Heart right ventricle (tissue), 16 donors: Measurements from ENCODE around the gene ESPL1. TPM values are rescaled to one million over a fixed set of nuclear protein-coding genes. Genes with fewer than 3 reads are reported as not detected.

Source experiments
- ATAC-seq, 8 donors: fragments of 200-7000 bp; cut with Tn5 transposase; one replicate each; pipeline ENCODE4 v1.9.1; 2020; ENCODE audit warnings: mild to moderate bottlenecking in 8 of 8, moderate library complexity in 8 of 8, moderate number of reproducible peaks in 1 of 8
- DNase-seq, 2 donors: peaks; one replicate each; pipeline ENCODE4 v3.0.0-alpha.2; 2020
- H3K27ac ChIP-seq, 10 donors: fragments of 200-600 bp; sonication (generic) in 2 of 10; one replicate each; pipeline versions ENCODE4 v1.5.0 to v1.8.0; 2020 to 2022; ENCODE audit warnings: mild to moderate bottlenecking in 3 of 10
- H3K27me3 ChIP-seq, 7 donors: fragments of 200-600 bp; one replicate each; pipeline ENCODE4 v1.8.0; 2021 to 2022; ENCODE audit warnings: mild to moderate bottlenecking in 2 of 7
- H3K36me3 ChIP-seq, 9 donors: fragments of 200-600 bp; sonication (generic) in 1 of 9; one replicate each; pipeline versions ENCODE4 v1.5.0 to v1.8.0; 2020 to 2022; ENCODE audit warnings: mild to moderate bottlenecking in 2 of 9
- H3K4me1 ChIP-seq, 9 donors: fragments of 200-600 bp; sonication (generic) in 1 of 9; one replicate each; pipeline versions ENCODE4 v1.5.0 to v1.8.0; 2020 to 2022; ENCODE audit warnings: mild to moderate bottlenecking in 4 of 9
- H3K4me3 ChIP-seq, 10 donors: fragments of 200-600 bp; sonication (generic) in 2 of 10; one replicate each; pipeline versions ENCODE4 v1.5.0 to v1.8.0; 2020 to 2022; ENCODE audit warnings: mild to moderate bottlenecking in 7 of 10, moderate library complexity in 2 of 10
- H3K9me3 ChIP-seq, 11 donors: fragments of 200-600 bp in 10 of 11; sonication (generic) in 2 of 11; one replicate each; pipeline versions ENCODE4 v1.5.0 to v1.8.0; 2013 to 2022; ENCODE audit warnings: mild to moderate bottlenecking in 2 of 11, control low read depth in 1 of 11, moderate library complexity in 1 of 11
- WGBS, 2 donors: extraction: QIAGEN DNeasy Blood & Tissue Kit; methylation state at CpG; one replicate each; pipeline ENCODE4 v1.1.7; 2013; ENCODE audit warnings: inconsistent platforms in 1 of 2; 5-methylcytosine and 5-hydroxymethylcytosine counted together
- intact Hi-C, 10 donors: fragments of 100-400 bp; cut with DNase I; formaldehyde crosslinking; loops; one replicate each; pipeline versions ENCODE4 v1.11.1 to v1.14.2; 2022
- polyA plus RNA-seq, 2 donors: library from polyadenylated mRNA; stranded (reverse); fragments of 200-250 nt; gene quantifications; one replicate each; pipeline ENCODE4 v1.2.3, GENCODE V29; 2013
- total RNA-seq, 10 donors: library from RNA; stranded (reverse); fragmentation: NEBNext Ultra II Directional in 3 of 10; extraction: Animal tissue kit (Norgen Biotek cat#: 25700) in 3 of 10; gene quantifications; one replicate each; pipeline versions ENCODE4 v1.2.1 to v1.2.4, GENCODE V29; 2021 to 2023
- TF ChIP-seq, protein P1 (sequence below), 9 donors: fragments of 200-600 bp; sonication (generic) in 2 of 9; IDR thresholded peaks; one replicate each; pipeline versions ENCODE4 v1.5.0 to v1.8.0; 2021 to 2022; ENCODE audit warnings: antibody characterized with exemption in 9 of 9, mild to moderate bottlenecking in 5 of 9, moderate library complexity in 1 of 9
- donor health status: Arrhythmogenic right ventricular cardiomyopathy.
- donor health status: ischemic (EF 13 %, LVEDD 7.1; RV severe dilation, severe dysfunction).
- donor health status: healthy with polysubstance abuse.
- donor health status: DM: no; HTN: yes; CAD: no.
- donor health status: DM: no; HTN: no; CAD: no.
- donor health status: ischemic (EF 25% LVEDD 6.9; RV normal size, moderate dysfunction).
- donor health status: ischemic (EF 25% LVEDD 5.7; RV mildly dilated, moderate dysfunction).
- donor health status: healthy.
- donor health status: DM: yes; HTN: yes; CAD: no.
- donor health status: Ischemic cardiomyopathy.
- donor health status: ischemic (EF 35%, LVEDD 5.7; RV mildly dilated, moderate dysfunction).
- donor health status: nonischemic (EF 11% LVEDD 7.7; RV severe dilation, severe dysfunction).
- donor health status: DM: yes; HTN: yes; CAD: no.
- donor health status: PGD.
- donor health status: ischemic (EF 29% LVEDD 5.4; RV normal size, mild dysfunction).
- donor health status: nonischemic (EF 23%, LVEDD 6.1; RV moderate dilation, normal function).

ESPL1 gene
- total and polyA plus RNA-seq, 12 donors = 0.04 to 3.1 (median 0.35) TPM

DNA sequence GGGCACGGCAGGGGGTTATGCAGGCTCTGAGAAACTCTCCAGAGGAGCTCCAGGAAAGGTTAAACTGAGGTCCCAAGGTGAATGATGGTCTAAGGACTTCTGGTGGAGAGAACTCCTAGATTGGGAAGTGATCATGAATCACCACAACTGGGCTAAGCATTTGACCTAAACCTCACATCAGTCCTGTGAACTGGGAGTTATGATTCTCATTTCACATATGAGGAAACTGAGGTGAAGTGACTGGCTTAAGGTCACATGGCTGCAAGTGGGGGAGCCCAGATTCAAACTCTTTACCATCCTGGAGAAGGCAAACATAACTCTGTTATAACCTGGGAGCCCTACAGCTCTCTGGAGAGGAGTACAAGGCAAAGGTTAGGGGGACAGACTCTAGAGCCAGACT lies 40.3 kb upstream of the ESPL1 start:
- peaks cover 0 to 10% (median 0%) of the 10 kb centered on the region in 7 donors for H3K27me3 ChIP-seq
- peaks cover 14 to 49% (median 37%) of the 10 kb centered on the region in 9 donors for H3K4me1 ChIP-seq
- 94 to 95% methylated on average over 1 of the region's 1 CpG for WGBS, 2 donors
- DNase-seq (no peak), ATAC-seq (no peak)
- intact Hi-C loops = no loop called here
- no peak overlapping the region for H3K4me3 ChIP-seq
- H3K27ac ChIP-seq = no peak overlapping the region
- peaks cover 0 to 9% (median 0%) of the 10 kb centered on the region in 9 donors for H3K36me3 ChIP-seq
- no peaks in the 10 kb centered on the region for H3K9me3 ChIP-seq
- TF ChIP-seq, protein P1, sequence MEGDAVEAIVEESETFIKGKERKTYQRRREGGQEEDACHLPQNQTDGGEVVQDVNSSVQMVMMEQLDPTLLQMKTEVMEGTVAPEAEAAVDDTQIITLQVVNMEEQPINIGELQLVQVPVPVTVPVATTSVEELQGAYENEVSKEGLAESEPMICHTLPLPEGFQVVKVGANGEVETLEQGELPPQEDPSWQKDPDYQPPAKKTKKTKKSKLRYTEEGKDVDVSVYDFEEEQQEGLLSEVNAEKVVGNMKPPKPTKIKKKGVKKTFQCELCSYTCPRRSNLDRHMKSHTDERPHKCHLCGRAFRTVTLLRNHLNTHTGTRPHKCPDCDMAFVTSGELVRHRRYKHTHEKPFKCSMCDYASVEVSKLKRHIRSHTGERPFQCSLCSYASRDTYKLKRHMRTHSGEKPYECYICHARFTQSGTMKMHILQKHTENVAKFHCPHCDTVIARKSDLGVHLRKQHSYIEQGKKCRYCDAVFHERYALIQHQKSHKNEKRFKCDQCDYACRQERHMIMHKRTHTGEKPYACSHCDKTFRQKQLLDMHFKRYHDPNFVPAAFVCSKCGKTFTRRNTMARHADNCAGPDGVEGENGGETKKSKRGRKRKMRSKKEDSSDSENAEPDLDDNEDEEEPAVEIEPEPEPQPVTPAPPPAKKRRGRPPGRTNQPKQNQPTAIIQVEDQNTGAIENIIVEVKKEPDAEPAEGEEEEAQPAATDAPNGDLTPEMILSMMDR (IDR thresholded peaks at IDR 0.05) = no peak

DNA sequence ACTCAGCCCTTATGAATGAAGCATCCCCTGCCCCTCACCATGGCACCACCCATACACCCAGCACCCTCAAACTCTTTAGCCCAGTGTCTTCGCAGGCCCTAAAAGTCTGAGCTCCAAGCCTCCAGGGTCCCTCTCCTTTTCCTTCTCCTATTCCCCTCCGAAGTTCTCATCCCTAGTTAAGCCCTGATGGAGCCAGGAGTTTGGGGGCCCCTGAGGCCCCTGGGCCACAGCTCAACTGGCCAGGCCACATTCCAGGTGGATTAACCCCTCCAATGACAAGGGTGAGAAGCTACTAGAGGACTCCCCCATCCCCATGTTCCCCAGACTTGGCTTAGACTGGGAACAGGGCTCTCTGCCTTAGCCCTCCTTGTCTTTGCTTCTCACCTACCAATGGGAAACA lies 38.6 kb upstream of the ESPL1 start:
- peaks cover 0 to 21% (median 0%) of the 10 kb centered on the region in 7 donors for H3K27me3 ChIP-seq
- peaks cover 0 to 9% (median 0%) of the 10 kb centered on the region in 9 donors for H3K36me3 ChIP-seq
- ATAC-seq (no peak), DNase-seq (no peak)
- intact Hi-C loops = no loop called here
- no peaks in the 10 kb centered on the region for H3K9me3 ChIP-seq
- no peak overlapping the region for H3K27ac ChIP-seq
- WGBS, 2 donors = 89 to 95% methylated on average over 2 of the region's 2 CpGs
- peaks cover 6 to 49% (median 37%) of the 10 kb centered on the region in 9 donors for H3K4me1 ChIP-seq
- no peak overlapping the region for H3K4me3 ChIP-seq
- TF ChIP-seq, protein P1 (IDR thresholded peaks at IDR 0.05) = no peak

DNA sequence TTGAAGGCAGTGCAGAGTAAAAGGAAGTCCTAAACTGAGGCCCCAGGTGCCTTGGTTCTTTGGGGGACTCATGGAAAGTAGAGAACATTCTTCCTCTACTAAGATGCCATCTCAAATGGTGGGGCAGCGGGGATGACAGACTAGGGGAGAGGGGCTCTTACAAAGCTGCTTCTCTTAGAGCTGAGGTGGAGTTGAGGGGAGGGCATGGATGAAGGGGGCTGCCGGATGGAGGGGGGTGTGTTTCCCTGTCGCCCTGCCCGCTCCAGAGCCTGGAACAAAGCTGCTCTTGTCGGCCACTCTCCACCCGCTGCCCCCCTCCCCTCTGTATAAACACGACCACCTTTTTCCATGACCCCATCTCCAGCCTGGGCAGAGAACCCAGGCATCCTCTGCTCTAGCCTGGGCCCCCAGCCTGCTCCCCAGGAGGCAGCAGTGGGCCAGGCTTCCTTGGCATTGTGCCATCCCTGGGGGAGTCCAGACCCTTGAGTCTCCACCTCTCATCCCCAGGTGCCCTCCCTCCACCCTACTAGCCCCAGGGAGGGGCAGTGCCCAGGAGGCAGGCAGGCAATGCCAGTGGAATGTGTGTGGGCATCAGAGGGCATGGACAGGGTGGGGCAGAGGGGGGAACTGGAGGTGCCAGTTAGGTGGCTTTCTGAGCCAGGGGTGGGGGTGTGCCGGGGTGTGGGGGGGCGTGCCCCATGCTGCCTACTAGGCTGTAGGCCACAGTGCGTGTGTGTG lies 37.8 kb upstream of the ESPL1 start:
- Histone ChIP-seq H3K4me1 (peaks cover 6 to 46% (median 33%) of the 10 kb centered on the region in 9 donors), H3K36me3 (peaks cover 0 to 9% (median 0%) of the 10 kb centered on the region in 9 donors), H3K27ac (no peak overlapping the region), H3K9me3 (no peaks in the 10 kb centered on the region), H3K27me3 (peaks cover 0 to 21% (median 0%) of the 10 kb centered on the region in 7 donors), H3K4me3 (no peak overlapping the region)
- no peak for ATAC-seq
- no peak for DNase-seq
- intact Hi-C loops = no loop called here
- WGBS, 2 donors = 87 to 92% methylated on average over 10 of the region's 10 CpGs
- TF ChIP-seq, protein P1 (IDR thresholded peaks at IDR 0.05) = no peak

DNA sequence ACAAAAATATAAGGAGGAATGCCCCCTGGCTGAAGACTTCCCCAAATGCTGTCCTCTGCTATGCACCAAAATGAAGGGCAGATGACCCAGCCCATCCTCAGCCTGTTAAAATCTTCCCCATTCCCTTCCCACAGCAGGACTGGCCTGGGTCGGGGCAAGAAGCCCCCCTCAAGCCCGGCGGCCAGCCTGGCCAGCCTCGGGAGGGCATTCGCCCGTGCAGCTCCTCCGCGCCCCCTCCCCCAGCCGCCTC lies 36.5 kb upstream of the ESPL1 start:
- peak in 1 of 8 donors; percentile 1 for ATAC-seq
- H3K36me3 ChIP-seq = peaks cover 0 to 9% (median 0%) of the 10 kb centered on the region in 9 donors
- peaks cover 0 to 21% (median 0%) of the 10 kb centered on the region in 7 donors for H3K27me3 ChIP-seq
- no peak for DNase-seq
- 0 to 1% methylated on average over 9 of the region's 9 CpGs for WGBS, 2 donors
- TF ChIP-seq, protein P1 (IDR thresholded peaks at IDR 0.05) = no peak
- peak overlapping the region; percentile 35 to 70 (median 64) for H3K4me3 ChIP-seq
- peaks cover 6 to 39% (median 33%) of the 10 kb centered on the region in 9 donors for H3K4me1 ChIP-seq
- H3K9me3 ChIP-seq = no peaks in the 10 kb centered on the region
- H3K27ac ChIP-seq = peak overlapping the region; percentile 21 to 79 (median 70)
- intact Hi-C loops = no loop called here
